GM23248 (cell line): ENCODE results near the gene CIT. TPM values are rescaled to one million over a fixed set of nuclear protein-coding genes. Genes with fewer than 3 reads are reported as not detected.

ENCODE experiments used
- DNase-seq: peaks from one replicate; pipeline ENCODE4 v3.0.0-alpha.2; 2015
- H2AFZ ChIP-seq: fragments of 200-600 bp; sonication (generic); 2 replicates; pipeline ENCODE4 v1.6.1; 2016; ENCODE audit warnings: antibody characterized with exemption
- H3F3A ChIP-seq: fragments of 200-600 bp; sonication (generic); 2 replicates; pipeline ENCODE4 v1.6.1; 2016; ENCODE audit warnings: mild to moderate bottlenecking, antibody characterized with exemption, mixed run types; ENCODE audit not compliant: insufficient read depth
- H3K27ac ChIP-seq: fragments of 200-600 bp; sonication (generic); 2 replicates; pipeline ENCODE4 v1.5.1; 2016; ENCODE audit warnings: mild to moderate bottlenecking
- H3K27me3 ChIP-seq: fragments of 200-600 bp; sonication (generic); replicated peaks from 2 replicates; pipeline ENCODE4 v1.6.1; 2016; ENCODE audit warnings: mild to moderate bottlenecking; ENCODE audit not compliant: insufficient read depth
- H3K36me3 ChIP-seq: fragments of 200-600 bp; sonication (generic); 2 replicates; pipeline ENCODE4 v1.6.1; 2016; ENCODE audit warnings: low read depth, mild to moderate bottlenecking
- H3K4me1 ChIP-seq: fragments of 200-600 bp; sonication (generic); 2 replicates; pipeline ENCODE4 v1.6.1; 2016; ENCODE audit warnings: mild to moderate bottlenecking; ENCODE audit not compliant: insufficient read depth
- H3K4me2 ChIP-seq: fragments of 200-600 bp; sonication (generic); one replicate; pipeline ENCODE4 v1.6.1; 2016; ENCODE audit warnings: mild to moderate bottlenecking; ENCODE audit not compliant: unreplicated experiment
- H3K4me3 ChIP-seq: fragments of 200-600 bp; sonication (generic); 2 replicates; pipeline ENCODE4 v1.5.1; 2016; ENCODE audit warnings: mild to moderate bottlenecking
- H3K79me2 ChIP-seq: fragments of 200-600 bp; sonication (generic); 2 replicates; pipeline ENCODE4 v1.6.1; 2016; ENCODE audit warnings: mild to moderate bottlenecking; ENCODE audit not compliant: insufficient read depth
- H3K9ac ChIP-seq: fragments of 200-600 bp; sonication (generic); 2 replicates; pipeline ENCODE4 v1.6.1; 2016; ENCODE audit warnings: mild to moderate bottlenecking
- H3K9me2 ChIP-seq: fragments of 200-600 bp; sonication (generic); 2 replicates; pipeline ENCODE4 v1.6.1; 2016; ENCODE audit warnings: mixed run types, mild to moderate bottlenecking, moderate library complexity; ENCODE audit not compliant: insufficient read depth
- H3K9me3 ChIP-seq: fragments of 200-600 bp; sonication (generic); one replicate; pipeline ENCODE4 v1.6.1; 2017; ENCODE audit warnings: low read depth
- H4K20me1 ChIP-seq: fragments of 200-600 bp; sonication (generic); 2 replicates; pipeline ENCODE4 v1.6.0; 2016; ENCODE audit not compliant: insufficient read depth
- EZH2 ChIP-seq: fragments of 200-600 bp; sonication (generic); IDR thresholded peaks from 2 replicates; pipeline ENCODE4 v1.6.1; 2018; ENCODE audit warnings: antibody characterized with exemption, mild to moderate bottlenecking; ENCODE audit not compliant: insufficient read depth, poor library complexity, severe bottlenecking
- EZH2phosphoT487 ChIP-seq: fragments of 200-600 bp; sonication (generic); IDR thresholded peaks from 2 replicates; pipeline ENCODE4 v1.6.1; 2018; ENCODE audit warnings: antibody characterized with exemption, moderate library complexity, mild to moderate bottlenecking, low read depth; ENCODE audit not compliant: insufficient read depth
- WGBS, 2 experiments: methylation state at CpG; one replicate each; pipeline ENCODE4 v1.1.6; 2015 to 2017; ENCODE audit warnings: low lambda C conversion rate in 2 of 2, low coverage in 1 of 2; ENCODE audit errors: missing lambda C conversion rate in 2 of 2; 5-methylcytosine and 5-hydroxymethylcytosine counted together
- in situ Hi-C: fragments of 300-500 bp; cut with MboI; formaldehyde crosslinking; loops from 2 replicates; pipeline ENCODE4 v1.15.0; 2020
- polyA plus RNA-seq: library from polyadenylated mRNA; unstranded; fragments of >200 nt; fragmentation: Nextera tagmentation; extraction: Ambion mirVana; gene quantifications from 2 replicates; pipeline ENCODE4 v1.2.1, GENCODE V29; 2016
- total RNA-seq: library from RNA; depleted of rRNA; stranded (reverse); fragments of >200 nt; shearing (Covaris generic); gene quantifications from 2 replicates; pipeline ENCODE4 v1.2.3, GENCODE V29; 2014

Gene CIT
- total and polyA plus RNA-seq, 2 experiments from 2014 or later: 4.3 to 6.8 TPM

DNA sequence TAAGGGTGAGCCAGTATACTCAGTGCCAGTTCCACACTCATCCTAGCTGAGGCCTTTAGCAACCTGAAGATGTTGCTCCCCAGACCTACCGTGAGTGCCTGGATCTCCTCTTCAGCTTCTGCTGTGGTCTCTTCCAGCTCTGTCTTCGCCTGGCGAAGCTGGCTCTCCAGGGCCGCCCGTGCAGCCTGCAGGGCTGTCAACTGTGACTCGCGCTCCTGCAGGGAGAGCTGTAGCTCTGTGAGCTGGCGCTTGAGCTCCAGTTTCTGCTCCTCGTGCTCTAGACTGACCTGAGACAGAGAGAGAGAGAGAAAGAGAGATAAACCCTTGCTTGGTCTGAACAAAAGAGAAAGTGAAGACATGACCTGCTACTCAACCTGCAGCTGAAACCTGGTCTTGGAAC is 125.2 kb downstream of the CIT start:
- H4K20me1 ChIP-seq: no peaks in the 10 kb centered on the region
- H3K79me2 ChIP-seq: no peaks in the 10 kb centered on the region
- H3K4me2 ChIP-seq: no peak overlapping the region
- H3K27ac ChIP-seq: no peak overlapping the region
- H3K36me3 ChIP-seq: no peaks in the 10 kb centered on the region
- WGBS, 2 experiments: 94 to 95% methylated on average over 9 of the region's 9 CpGs
- H3F3A ChIP-seq: peaks cover 23% of the 10 kb centered on the region
- no peak overlapping the region for H2AFZ ChIP-seq
- H3K27me3 ChIP-seq: no peaks in the 10 kb centered on the region
- in situ Hi-C loops: no loop called here
- no peak for DNase-seq
- no peak overlapping the region for H3K9ac ChIP-seq
- TF ChIP-seq EZH2: no peak
- no peak for TF ChIP-seq EZH2phosphoT487
- no peaks in the 10 kb centered on the region for H3K9me3 ChIP-seq
- H3K4me3 ChIP-seq: no peak overlapping the region
- no peaks in the 10 kb centered on the region for H3K9me2 ChIP-seq
- peaks cover 15% of the 10 kb centered on the region for H3K4me1 ChIP-seq

DNA sequence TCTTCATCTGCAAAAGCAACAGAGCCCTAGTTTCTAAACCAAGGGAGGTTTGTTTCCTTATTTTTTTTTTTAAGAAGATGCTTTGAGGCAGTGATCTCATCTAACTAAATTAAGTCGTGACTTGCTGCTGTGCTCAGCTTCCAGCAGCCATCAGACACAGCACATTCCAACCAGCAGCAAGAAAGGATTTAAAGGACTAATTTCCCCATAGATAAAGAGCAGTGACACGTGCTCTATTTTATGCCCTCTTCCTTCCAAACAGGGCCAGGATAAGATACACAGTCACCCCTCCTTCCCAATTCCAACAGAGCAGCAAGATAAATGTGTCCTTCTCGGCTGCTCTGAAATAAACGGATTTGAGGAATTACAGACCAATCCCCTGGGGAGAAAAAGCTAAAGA is 127.5 kb downstream of the CIT start:
- Histone ChIP-seq H3K4me1 (peaks cover 15% of the 10 kb centered on the region), H2AFZ (peak overlapping the region; percentile 35; the same call in 1 of the 2 replicates), H3K36me3 (0 out of 2 replicates have a peak, but pooled peaks cover 7% of the 10 kb centered on the region), H3K9ac (no peak overlapping the region), H3F3A (peaks cover 23% of the 10 kb centered on the region), H3K79me2 (no peaks in the 10 kb centered on the region), H3K27me3 (no peaks in the 10 kb centered on the region), H4K20me1 (no peaks in the 10 kb centered on the region), H3K27ac (no peak overlapping the region), H3K4me3 (no peak overlapping the region), H3K9me2 (no peaks in the 10 kb centered on the region), H3K9me3 (peaks cover 2% of the 10 kb centered on the region), H3K4me2 (no peak overlapping the region)
- WGBS, 2 experiments: 42 to 49% methylated on average over 4 of the region's 4 CpGs
- in situ Hi-C loops: no loop called here
- DNase-seq: peak; percentile 48
- TF ChIP-seq EZH2phosphoT487: no peak
- no peak for TF ChIP-seq EZH2

DNA sequence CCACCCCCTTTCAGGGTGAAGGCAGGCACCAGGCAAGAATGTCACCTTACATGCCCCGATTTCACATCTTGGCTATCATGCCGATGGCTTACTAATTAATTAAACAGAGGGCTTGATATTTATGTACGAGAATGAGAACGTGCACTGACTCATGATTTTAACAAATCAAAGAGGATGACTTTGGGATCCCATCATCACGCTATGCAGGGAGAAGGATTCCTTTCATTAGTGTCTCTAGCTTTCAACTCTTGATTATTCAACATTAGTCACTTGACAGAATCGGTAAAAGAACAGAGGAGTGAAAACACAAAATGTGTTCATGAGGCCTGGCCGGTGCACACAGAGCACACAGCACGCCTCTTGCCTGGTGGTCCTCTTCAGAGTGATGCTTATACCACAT is 128.6 kb downstream of the CIT start:
- H3K36me3 ChIP-seq: 0 out of 2 replicates have a peak, but pooled peaks cover 14% of the 10 kb centered on the region

GRCh38 chr12:119746169-119746568 is 131.0 kb downstream of the CIT start:
- Histone ChIP-seq H3K4me1 (peaks cover 15% of the 10 kb centered on the region), H3F3A (peaks cover 23% of the 10 kb centered on the region), H3K79me2 (no peaks in the 10 kb centered on the region), H2AFZ (no peak overlapping the region), H3K27me3 (no peaks in the 10 kb centered on the region), H3K27ac (no peak overlapping the region), H3K4me2 (no peak overlapping the region), H3K9ac (no peak overlapping the region), H3K9me2 (no peaks in the 10 kb centered on the region), H3K36me3 (0 out of 2 replicates have a peak, but pooled peaks cover 14% of the 10 kb centered on the region), H4K20me1 (no peaks in the 10 kb centered on the region), H3K4me3 (no peak overlapping the region), H3K9me3 (peaks cover 2% of the 10 kb centered on the region)
- no peak for TF ChIP-seq EZH2phosphoT487
- TF ChIP-seq EZH2: no peak
- in situ Hi-C loops: no loop called here
- DNase-seq: no peak
- WGBS, 2 experiments: 99 to 100% methylated on average over 2 of the region's 2 CpGs

More for the DNA sequence above, 128.6 kb downstream of the CIT start:
- in situ Hi-C loops: no loop called here
- Histone ChIP-seq H3K27ac (0 out of 2 replicates have a peak overlapping the region, but pooled peaks have one; percentile 30), H2AFZ (no peak overlapping the region), H3K4me3 (no peak overlapping the region), H3K9me3 (peaks cover 2% of the 10 kb centered on the region), H4K20me1 (no peaks in the 10 kb centered on the region), H3K9me2 (no peaks in the 10 kb centered on the region), H3K27me3 (no peaks in the 10 kb centered on the region), H3K4me1 (peaks cover 15% of the 10 kb centered on the region), H3K79me2 (no peaks in the 10 kb centered on the region), H3K9ac (no peak overlapping the region), H3F3A (peaks cover 23% of the 10 kb centered on the region), H3K4me2 (peak overlapping the region; percentile 14)
- DNase-seq: peak; percentile 66
- TF ChIP-seq EZH2phosphoT487 (no peak), EZH2 (no peak)
- 49 to 52% methylated on average over 8 of the region's 8 CpGs for WGBS, 2 experiments
